HFFc6 (cell line): Measurements from ENCODE around the gene GCAT. TPM values are rescaled to one million over a fixed set of nuclear protein-coding genes. Genes with fewer than 3 reads are reported as not detected.

Experiments used
- DNase-seq: peaks from one replicate; pipeline ENCODE4 v3.0.0-alpha.2; 2018
- H3K27ac Mint-ChIP-seq: 2 replicates; pipeline ENCODE4 v1.8.0; 2020; ENCODE audit warnings: mild to moderate bottlenecking, mixed read lengths
- H3K27me3 Mint-ChIP-seq: 2 replicates; pipeline ENCODE4 v1.8.0; 2021; ENCODE audit warnings: mild to moderate bottlenecking, moderate library complexity, mixed read lengths; ENCODE audit not compliant: insufficient read depth
- H3K36me3 Mint-ChIP-seq: 2 replicates; pipeline ENCODE4 v1.8.0; 2021; ENCODE audit warnings: low read depth, mixed read lengths
- H3K4me1 Mint-ChIP-seq: 2 replicates; pipeline ENCODE4 v1.8.0; 2020; ENCODE audit warnings: low read depth, mixed read lengths
- H3K4me3 Mint-ChIP-seq: 2 replicates; pipeline ENCODE4 v1.8.0; 2020; ENCODE audit warnings: mild to moderate bottlenecking, moderate library complexity, mixed read lengths
- H3K9me3 Mint-ChIP-seq: 2 replicates; pipeline ENCODE4 v1.8.0; 2020; ENCODE audit warnings: mild to moderate bottlenecking, mixed read lengths
- CTCF ChIP-seq: fragments of 200-600 bp; sonication (generic); IDR thresholded peaks from 2 replicates; pipeline ENCODE4 v1.5.0; 2021; ENCODE audit warnings: antibody characterized with exemption, mild to moderate bottlenecking
- total RNA-seq, 6 experiments: library from RNA; stranded (reverse); fragmentation: NEBNext Ultra II Directional; extraction: Animal tissue kit (Norgen Biotek cat#: 25700); gene quantifications; 2 replicates in 1 of 6; 3 replicates in 5 of 6; pipeline ENCODE4 v1.2.3, GENCODE V29; 2021

GCAT gene
- total RNA-seq, 6 experiments from 2014 or later: 27.6 to 42.3 (median 29.2) TPM

- no peak overlapping the region for H3K27ac Mint-ChIP-seq
- H3K27me3 Mint-ChIP-seq: peaks cover 2% of the 10 kb centered on the region
- no peaks in the 10 kb centered on the region for H3K36me3 Mint-ChIP-seq
- peaks cover 14% of the 10 kb centered on the region for H3K4me1 Mint-ChIP-seq
- TF ChIP-seq CTCF: no peak
- no peaks in the 10 kb centered on the region for H3K9me3 Mint-ChIP-seq
- H3K4me3 Mint-ChIP-seq: no peak overlapping the region
- no peak for DNase-seq
Observed at GRCh38 chr22:37812869-37813678, 5.3 kb downstream of the GCAT start.

GRCh38 chr22:37815593-37815992, 7.9 kb downstream of the GCAT start:
- TF ChIP-seq CTCF: no peak
- peaks cover 17% of the 10 kb centered on the region for H3K4me1 Mint-ChIP-seq
- H3K9me3 Mint-ChIP-seq: no peaks in the 10 kb centered on the region
- H3K36me3 Mint-ChIP-seq: no peaks in the 10 kb centered on the region
- peaks cover 8% of the 10 kb centered on the region for H3K27me3 Mint-ChIP-seq
- no peak for DNase-seq
- no peak overlapping the region for H3K4me3 Mint-ChIP-seq
- H3K27ac Mint-ChIP-seq: no peak overlapping the region

GRCh38 chr22:37816543-37817180, 8.9 kb downstream of the GCAT start:
- H3K36me3 Mint-ChIP-seq: no peaks in the 10 kb centered on the region
- no peak overlapping the region for H3K4me3 Mint-ChIP-seq
- peaks cover 17% of the 10 kb centered on the region for H3K4me1 Mint-ChIP-seq
- peaks cover 11% of the 10 kb centered on the region for H3K27me3 Mint-ChIP-seq
- no peak overlapping the region for H3K27ac Mint-ChIP-seq
- H3K9me3 Mint-ChIP-seq: no peaks in the 10 kb centered on the region
- DNase-seq: no peak
- TF ChIP-seq CTCF: no peak

GRCh38 chr22:37817705-37818408, 10.1 kb downstream of the GCAT start:
- peak overlapping the region; percentile 81 for H3K4me3 Mint-ChIP-seq
- H3K4me1 Mint-ChIP-seq: peaks cover 17% of the 10 kb centered on the region
- H3K27me3 Mint-ChIP-seq: peaks cover 19% of the 10 kb centered on the region
- peak overlapping the region; percentile 83 for H3K27ac Mint-ChIP-seq
- TF ChIP-seq CTCF: peak; percentile 99
- H3K9me3 Mint-ChIP-seq: no peaks in the 10 kb centered on the region
- peak; percentile 55 for DNase-seq
- H3K36me3 Mint-ChIP-seq: no peaks in the 10 kb centered on the region

- DNase-seq: peak; percentile 33
- Mint-ChIP-seq H3K4me3 (peak overlapping the region; percentile 81), H3K27me3 (peaks cover 21% of the 10 kb centered on the region), H3K36me3 (no peaks in the 10 kb centered on the region), H3K9me3 (no peaks in the 10 kb centered on the region), H3K4me1 (peaks cover 17% of the 10 kb centered on the region), H3K27ac (peak overlapping the region; percentile 83; the same call in 1 of the 2 replicates)
- TF ChIP-seq CTCF: peak; percentile 62; the same call in 1 of the 2 replicates
Observed at GRCh38 chr22:37818409-37819104, 10.8 kb downstream of the GCAT start.
